ENCODE results near the gene CAMK4. TPM values are rescaled to one million over a fixed set of nuclear protein-coding genes. Genes with fewer than 3 reads are reported as not detected.

The CAMK4 gene
- polyA plus RNA-seq, 3 donors from 2014 or later, result 0.86 to 4.5 (median 1.8) TPM

DNA sequence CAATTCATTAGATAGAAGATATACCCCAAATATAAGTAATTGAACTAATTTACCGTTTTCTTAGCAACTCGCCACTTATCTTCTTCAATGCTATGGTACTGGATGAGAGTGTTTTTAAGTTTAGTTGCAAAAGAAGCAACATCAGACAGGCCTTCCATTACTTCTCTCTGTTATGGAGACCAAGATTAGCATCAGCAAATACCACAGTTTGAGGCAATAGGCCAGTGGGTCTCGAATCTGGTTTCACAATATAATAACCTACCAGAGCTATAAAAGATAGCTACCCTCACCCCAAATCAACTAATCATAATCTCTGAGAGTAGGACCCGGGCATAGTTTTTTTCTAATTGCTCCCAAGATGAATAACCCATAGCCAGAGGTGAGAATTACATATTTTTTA, 283.1 kb downstream of the CAMK4 start:
- DNase-seq, result no peak
- Mint-ChIP-seq H3K27me3 (ENCODE audit: low read depth in 3 of 3) (peaks cover 0 to 2% (median under 1%) of the 10 kb centered on the region in 3 donors), H3K4me3 (no peak overlapping the region), H3K4me1 (peaks cover 44 to 60% of the 10 kb centered on the region in 2 donors), H3K27ac (peak overlapping the region in 3 of 6 donors; percentile 7 to 47 (median 17)), H3K36me3 (peaks cover 0 to 5% (median 4%) of the 10 kb centered on the region in 3 donors), H3K9me3 (no peaks in the 10 kb centered on the region)

- H3K27ac Mint-ChIP-seq, result peak overlapping the region in 1 of 6 donors; percentile 5
- DNase-seq, result no peak
Observed at GRCh38 chr5:111509119-111509518, 284.9 kb downstream of the CAMK4 start.

GRCh38 chr5:111511174-111511830, 287.1 kb downstream of the CAMK4 start:
- Mint-ChIP-seq H3K36me3 (no peaks in the 10 kb centered on the region), H3K4me3 (peak overlapping the region; percentile 93 to 99 (median 97)), H3K9me3 (no peaks in the 10 kb centered on the region), H3K27me3 (ENCODE audit: low read depth in 3 of 3) (peaks cover 3 to 8% (median 5%) of the 10 kb centered on the region in 3 donors), H3K4me1 (peaks cover 53 to 63% of the 10 kb centered on the region in 2 donors), H3K27ac (peak overlapping the region; percentile 91 to 98 (median 97))
- peak in 1 of 3 donors; percentile 6 for DNase-seq

More at GRCh38 chr5:111509119-111509518, 284.9 kb downstream of the CAMK4 start:
- peaks cover 3 to 8% (median 5%) of the 10 kb centered on the region in 3 donors for H3K27me3 Mint-ChIP-seq (ENCODE audit: low read depth in 3 of 3)
- peaks cover 53 to 71% of the 10 kb centered on the region in 2 donors for H3K4me1 Mint-ChIP-seq
- H3K4me3 Mint-ChIP-seq, result no peak overlapping the region
- no peaks in the 10 kb centered on the region for H3K9me3 Mint-ChIP-seq
- H3K36me3 Mint-ChIP-seq, result peaks cover 0 to 5% (median 4%) of the 10 kb centered on the region in 3 donors

GRCh38 chr5:111511831-111512374, 287.7 kb downstream of the CAMK4 start:
- no peaks in the 10 kb centered on the region for H3K9me3 Mint-ChIP-seq
- H3K4me1 Mint-ChIP-seq, result peaks cover 51 to 63% of the 10 kb centered on the region in 2 donors
- DNase-seq, result no peak
- H3K4me3 Mint-ChIP-seq, result peak overlapping the region; percentile 93 to 99 (median 97)
- H3K36me3 Mint-ChIP-seq, result no peaks in the 10 kb centered on the region
- H3K27ac Mint-ChIP-seq, result peak overlapping the region; percentile 91 to 98 (median 97)
- H3K27me3 Mint-ChIP-seq (ENCODE audit: low read depth in 3 of 3), result peaks cover 3 to 8% (median 5%) of the 10 kb centered on the region in 3 donors

DNA sequence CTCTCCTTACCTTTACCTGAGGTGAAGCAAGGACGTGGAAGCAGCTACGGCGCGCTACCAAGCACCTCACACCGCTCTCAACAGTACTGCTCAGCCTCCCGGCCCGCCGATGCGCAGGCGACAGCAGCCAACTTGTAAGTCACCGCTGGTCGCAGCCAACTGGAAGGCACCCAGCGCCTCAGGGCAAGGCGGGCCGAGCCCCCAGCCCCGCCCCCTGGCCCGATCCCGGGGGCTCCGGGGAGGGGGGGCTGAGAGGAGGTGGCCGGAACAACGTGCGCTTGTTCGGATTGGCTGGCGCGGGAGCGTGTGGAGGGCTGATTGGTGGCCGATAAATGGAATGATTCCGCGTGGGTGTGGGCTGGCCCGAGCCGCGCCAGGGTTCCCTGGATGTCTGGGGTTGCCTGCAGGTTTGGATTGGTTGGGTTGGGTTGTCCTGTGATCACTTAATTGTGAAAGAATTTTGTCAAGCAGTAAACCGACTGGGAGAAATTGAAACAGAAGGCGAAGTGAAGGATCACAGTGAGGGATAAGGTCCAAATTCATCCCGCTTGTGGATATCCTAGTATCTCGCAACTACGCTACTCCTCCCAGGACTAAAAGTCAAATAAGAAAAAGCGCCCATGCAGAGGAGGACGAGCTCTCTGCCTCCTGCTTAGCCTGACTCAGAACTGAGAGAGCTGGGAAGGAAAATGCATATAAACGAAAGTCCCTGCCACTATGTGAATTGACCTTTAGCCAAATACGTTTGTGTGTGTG, 288.4 kb downstream of the CAMK4 start, which contains the start of gene STARD4:
TSS of gene STARD4 (minus strand) at position 161 of the 756 bp plus-strand sequence. CDS start 5,102 bp downstream, outside the sequence.
- no peaks in the 10 kb centered on the region for H3K36me3 Mint-ChIP-seq
- H3K27ac Mint-ChIP-seq, result peak within 1 kb of the TSS; percentile 91 to 98 (median 97)
- H3K9me3 Mint-ChIP-seq, result no peaks in the 10 kb centered on the region
- peaks cover 3 to 8% (median 5%) of the 10 kb centered on the region in 3 donors for H3K27me3 Mint-ChIP-seq (ENCODE audit: low read depth in 3 of 3)
- peaks cover 46 to 56% of the 10 kb centered on the region in 2 donors for H3K4me1 Mint-ChIP-seq
- DNase-seq, result peak; percentile 93 to 95 (median 93)
- H3K4me3 Mint-ChIP-seq, result peak within 1 kb of the TSS; percentile 93 to 99 (median 97)

GRCh38 chr5:111513131-111513520, 288.9 kb downstream of the CAMK4 start:
- Mint-ChIP-seq H3K27ac (peak overlapping the region; percentile 91 to 98 (median 97)), H3K9me3 (no peaks in the 10 kb centered on the region), H3K4me1 (peaks cover 40 to 51% of the 10 kb centered on the region in 2 donors), H3K27me3 (ENCODE audit: low read depth in 3 of 3) (peaks cover 3 to 8% (median 5%) of the 10 kb centered on the region in 3 donors), H3K4me3 (peak overlapping the region; percentile 93 to 99 (median 97)), H3K36me3 (no peaks in the 10 kb centered on the region)
- peak in 1 of 3 donors; percentile 51 for DNase-seq

DNA sequence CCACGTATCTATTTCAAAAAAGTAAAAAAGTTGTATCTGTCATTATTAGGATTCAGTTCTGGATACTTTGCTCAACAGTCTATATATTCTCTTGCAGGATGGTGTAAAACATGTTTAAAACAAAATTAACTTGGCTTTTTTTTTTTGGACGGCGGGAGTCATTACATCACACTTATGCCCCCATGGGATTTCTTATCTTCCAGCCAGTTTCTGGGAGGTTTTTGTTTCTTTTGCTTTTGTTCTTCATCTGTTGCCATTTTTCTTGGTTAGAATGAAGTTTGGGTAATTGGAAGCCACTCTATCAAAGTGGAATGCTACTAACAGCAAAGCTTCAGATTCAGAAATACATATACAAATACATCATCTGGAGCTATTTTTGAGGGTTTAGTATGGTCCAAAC, 289.9 kb downstream of the CAMK4 start:
- DNase-seq, result no peak
- peaks cover 36 to 42% of the 10 kb centered on the region in 2 donors for H3K4me1 Mint-ChIP-seq
- peak overlapping the region; percentile 11 to 51 (median 40) for H3K4me3 Mint-ChIP-seq
- H3K27me3 Mint-ChIP-seq (ENCODE audit: low read depth in 3 of 3), result peaks cover 3 to 8% (median 5%) of the 10 kb centered on the region in 3 donors
- no peaks in the 10 kb centered on the region for H3K36me3 Mint-ChIP-seq
- H3K9me3 Mint-ChIP-seq, result no peaks in the 10 kb centered on the region
- peak overlapping the region in 3 of 6 donors; percentile 12 to 36 (median 33) for H3K27ac Mint-ChIP-seq

- Mint-ChIP-seq H3K4me1 (peaks cover 3 to 4% of the 10 kb centered on the region in 2 donors), H3K4me3 (no peak overlapping the region), H3K9me3 (no peaks in the 10 kb centered on the region), H3K36me3 (no peaks in the 10 kb centered on the region), H3K27ac (no peak overlapping the region), H3K27me3 (ENCODE audit: low read depth in 3 of 3) (peaks cover 0 to 4% (median 2%) of the 10 kb centered on the region in 3 donors)
- DNase-seq, result no peak
Observed at GRCh38 chr5:111517853-111518501, 293.8 kb downstream of the CAMK4 start.

- no peak overlapping the region for H3K27ac Mint-ChIP-seq
- no peak for DNase-seq
- no peak overlapping the region for H3K4me3 Mint-ChIP-seq
- no peaks in the 10 kb centered on the region for H3K36me3 Mint-ChIP-seq
- no peaks in the 10 kb centered on the region for H3K4me1 Mint-ChIP-seq
- H3K9me3 Mint-ChIP-seq, result no peaks in the 10 kb centered on the region
- H3K27me3 Mint-ChIP-seq (ENCODE audit: low read depth in 3 of 3), result peaks cover 0 to 3% (median 1%) of the 10 kb centered on the region in 3 donors
Observed at GRCh38 chr5:111518777-111519176, 294.6 kb downstream of the CAMK4 start.

- Mint-ChIP-seq H3K4me3 (no peak overlapping the region), H3K27ac (no peak overlapping the region), H3K4me1 (no peaks in the 10 kb centered on the region), H3K9me3 (no peaks in the 10 kb centered on the region), H3K36me3 (no peaks in the 10 kb centered on the region), H3K27me3 (ENCODE audit: low read depth in 3 of 3) (peaks cover 0 to 3% (median 1%) of the 10 kb centered on the region in 3 donors)
- DNase-seq, result no peak
Observed at GRCh38 chr5:111520908-111521307, 296.7 kb downstream of the CAMK4 start.

DNA sequence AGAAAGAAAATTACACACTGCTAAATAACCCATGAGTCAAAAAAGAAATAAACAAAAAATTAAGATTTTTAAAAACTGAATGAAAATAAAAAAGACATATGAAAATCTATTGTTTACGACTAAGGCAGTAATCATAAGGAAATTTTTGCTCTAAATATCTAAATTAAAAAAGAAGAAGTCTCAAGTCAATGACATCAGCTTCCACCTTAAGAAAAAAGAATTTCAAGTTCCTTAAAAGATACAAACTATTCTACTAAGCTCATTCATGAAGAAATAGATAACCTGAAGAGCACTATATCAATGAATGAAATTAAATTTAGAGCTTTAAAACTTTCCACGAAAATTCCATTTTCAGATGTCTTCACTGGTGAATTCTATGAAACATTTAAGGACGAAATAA, 303.9 kb downstream of the CAMK4 start:
- DNase-seq, result no peak
- Mint-ChIP-seq H3K4me1 (peaks cover 20% of the 10 kb centered on the region in 2 donors), H3K9me3 (no peaks in the 10 kb centered on the region), H3K36me3 (no peaks in the 10 kb centered on the region), H3K27me3 (ENCODE audit: low read depth in 3 of 3) (peaks cover 16 to 28% (median 27%) of the 10 kb centered on the region in 3 donors), H3K4me3 (no peak overlapping the region), H3K27ac (no peak overlapping the region)

- Mint-ChIP-seq H3K4me3 (peak overlapping the region; percentile 46 to 74 (median 71)), H3K27me3 (ENCODE audit: low read depth in 3 of 3) (peaks cover 17 to 30% (median 27%) of the 10 kb centered on the region in 3 donors), H3K36me3 (no peaks in the 10 kb centered on the region), H3K27ac (peak overlapping the region; percentile 77 to 91 (median 81)), H3K4me1 (peaks cover 20% of the 10 kb centered on the region in 2 donors), H3K9me3 (no peaks in the 10 kb centered on the region)
- DNase-seq, result peak; percentile 77 to 79 (median 79)
Observed at GRCh38 chr5:111530298-111530740, 306.1 kb downstream of the CAMK4 start.
